Caco-2 (cell line): Measurements from ENCODE around the gene TXLNB. TPM values are rescaled to one million over a fixed set of nuclear protein-coding genes. Genes with fewer than 3 reads are reported as not detected.

Experiments used
- BruUV-seq: library from RNA; stranded (reverse); fragments of 400-500 nt; replicated peaks from 2 replicates; lab custom pipeline; 2021; lab: Mats Ljungman, UMichigan
- CTCF ChIA-PET: fragments of 300-600 bp; sonication (Branson Sonifier 250); formaldehyde crosslinking; loops from one replicate; lab custom pipeline; 2022; ENCODE audit warnings: antibody characterized with exemption; lab: Charles Lee
- POLR2A ChIA-PET: fragments of 300-600 bp; sonication (Branson Sonifier 250); formaldehyde crosslinking; loops from one replicate; lab custom pipeline; 2022; ENCODE audit warnings: antibody characterized with exemption; lab: Charles Lee
- DNase-seq, 2 experiments: peaks; one replicate each; pipeline versions ENCODE4 v3.0.0 to v3.0.0-alpha.2; 2020 to 2022
- H3K27me3 ChIP-seq: replicated peaks from 2 replicates; pipeline ENCODE4 v1.6.0; 2011; ENCODE audit warnings: low read length; ENCODE audit not compliant: control insufficient read depth, insufficient read depth
- H3K36me3 ChIP-seq: 2 replicates; pipeline ENCODE4 v1.5.1; 2011; ENCODE audit warnings: low read length; ENCODE audit not compliant: control insufficient read depth, insufficient read depth
- H3K4me1 ChIP-seq: fragments of 250-450 bp; sonication (Bioruptor Pico); 2 replicates; pipeline ENCODE4 v1.5.1; 2020; ENCODE audit warnings: mild to moderate bottlenecking
- H3K4me3 ChIP-seq: 2 replicates; pipeline ENCODE4 v1.5.1; 2011; ENCODE audit warnings: low read depth, mild to moderate bottlenecking, control low read depth, low read length
- H3K9me3 ChIP-seq: fragments of 250-450 bp; sonication (Bioruptor Pico); 2 replicates; pipeline ENCODE4 v1.5.1; 2020; ENCODE audit warnings: mild to moderate bottlenecking, moderate library complexity
- H3K27ac Mint-ChIP-seq: one replicate; pipeline ENCODE4 v1.8.0; 2022; ENCODE audit warnings: mixed read lengths; ENCODE audit not compliant: unreplicated experiment
- H3K27me3 Mint-ChIP-seq: one replicate; pipeline ENCODE4 v1.8.0; 2022; ENCODE audit warnings: mixed read lengths; ENCODE audit not compliant: insufficient read depth, unreplicated experiment
- H3K36me3 Mint-ChIP-seq: one replicate; pipeline ENCODE4 v1.8.0; 2022; ENCODE audit warnings: mild to moderate bottlenecking, mixed read lengths; ENCODE audit not compliant: insufficient read depth, unreplicated experiment
- H3K4me1 Mint-ChIP-seq: one replicate; pipeline ENCODE4 v1.8.0; 2022; ENCODE audit warnings: low read depth, mixed read lengths; ENCODE audit not compliant: unreplicated experiment
- H3K4me3 Mint-ChIP-seq: one replicate; pipeline ENCODE4 v1.8.0; 2022; ENCODE audit warnings: mild to moderate bottlenecking, moderate library complexity, mixed read lengths; ENCODE audit not compliant: unreplicated experiment
- H3K9me3 Mint-ChIP-seq: one replicate; pipeline ENCODE4 v1.8.0; 2022; ENCODE audit warnings: mixed read lengths; ENCODE audit not compliant: unreplicated experiment
- intact Hi-C: fragments of 100-400 bp; cut with micrococcal nuclease; formaldehyde crosslinking; loops from one replicate; pipeline ENCODE4 v1.10.0; 2022; ENCODE audit not compliant: unreplicated experiment
- total RNA-seq: library from RNA; stranded (reverse); gene quantifications from 2 replicates; pipeline ENCODE4 v1.2.3, GENCODE V29; 2022
- TF ChIP-seq, protein P1 (sequence below), 2 experiments: fragments of 200-600 bp in 1 of 2; IDR thresholded peaks; 1 replicate in 1 of 2; 2 replicates in 1 of 2; pipeline versions ENCODE4 v1.5.1 to v1.8.0; 2011 to 2022; ENCODE audit warnings: antibody characterized with exemption in 1 of 2, control low read depth in 1 of 2, inconsistent platforms in 1 of 2, low read depth in 1 of 2, low read length in 1 of 2, mild to moderate bottlenecking in 1 of 2, moderate library complexity in 1 of 2; ENCODE audit not compliant: insufficient read depth in 1 of 2, severe bottlenecking in 1 of 2, unreplicated experiment in 1 of 2

TXLNB gene
- total RNA-seq, 1 experiment from 2014 or later = not detected

DNA sequence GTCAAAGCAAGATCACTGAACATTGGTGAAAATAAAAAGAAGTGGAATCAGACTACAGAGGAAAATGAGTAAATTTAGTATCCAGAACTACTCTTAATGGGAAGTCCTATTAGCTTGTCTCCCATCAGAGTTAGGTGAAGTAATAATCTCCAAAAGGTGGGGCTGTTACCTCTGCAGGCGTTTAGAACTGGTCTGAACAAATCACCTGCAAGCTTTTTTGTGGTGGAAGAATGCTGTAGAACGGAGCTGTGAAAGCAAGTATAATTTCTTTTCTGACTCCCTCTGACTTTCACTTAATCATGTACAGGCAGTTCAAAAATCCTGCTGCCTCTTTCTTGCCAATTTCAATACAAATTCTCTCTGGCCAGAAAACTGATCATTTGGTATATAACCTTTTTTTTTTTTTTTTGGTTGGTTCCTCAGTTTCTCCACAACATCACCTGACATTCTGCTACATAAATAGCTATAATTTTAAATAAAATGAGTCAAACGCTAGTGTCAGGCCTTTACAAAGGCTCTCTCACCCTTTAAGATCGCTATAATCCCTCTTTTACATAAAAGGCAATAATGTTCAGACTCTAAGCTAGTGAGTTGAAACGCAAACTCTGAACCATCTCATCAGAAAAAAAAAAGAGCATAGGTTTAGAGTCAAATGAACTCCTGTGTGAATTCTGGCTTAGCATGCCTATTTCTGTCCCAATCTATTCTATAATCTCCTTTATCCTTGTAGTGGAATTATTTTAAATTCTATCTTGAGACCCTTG, 43.8 kb upstream of the TXLNB start:
- H3K9me3 Mint-ChIP-seq = no peaks in the 10 kb centered on the region
- ChIA-PET CTCF (interaction anchor here (0.6 kb wide), 1 partner anchor 1219 kb away, joined by 3 read pairs; no protein-coding TSS in a partner anchor), POLR2A (no interaction called here)
- H3K36me3 Mint-ChIP-seq = no peaks in the 10 kb centered on the region
- Histone ChIP-seq H3K4me1 (no peaks in the 10 kb centered on the region), H3K9me3 (no peaks in the 10 kb centered on the region), H3K27me3 (no peaks in the 10 kb centered on the region), H3K36me3 (no peaks in the 10 kb centered on the region), H3K4me3 (no peak overlapping the region)
- H3K4me3 Mint-ChIP-seq = no peak overlapping the region
- intact Hi-C loops = no loop called here
- H3K4me1 Mint-ChIP-seq = no peaks in the 10 kb centered on the region
- H3K27ac Mint-ChIP-seq = no peak overlapping the region
- DNase-seq = no peak
- no TSS peak for BruUV-seq
- TF ChIP-seq, protein P1, sequence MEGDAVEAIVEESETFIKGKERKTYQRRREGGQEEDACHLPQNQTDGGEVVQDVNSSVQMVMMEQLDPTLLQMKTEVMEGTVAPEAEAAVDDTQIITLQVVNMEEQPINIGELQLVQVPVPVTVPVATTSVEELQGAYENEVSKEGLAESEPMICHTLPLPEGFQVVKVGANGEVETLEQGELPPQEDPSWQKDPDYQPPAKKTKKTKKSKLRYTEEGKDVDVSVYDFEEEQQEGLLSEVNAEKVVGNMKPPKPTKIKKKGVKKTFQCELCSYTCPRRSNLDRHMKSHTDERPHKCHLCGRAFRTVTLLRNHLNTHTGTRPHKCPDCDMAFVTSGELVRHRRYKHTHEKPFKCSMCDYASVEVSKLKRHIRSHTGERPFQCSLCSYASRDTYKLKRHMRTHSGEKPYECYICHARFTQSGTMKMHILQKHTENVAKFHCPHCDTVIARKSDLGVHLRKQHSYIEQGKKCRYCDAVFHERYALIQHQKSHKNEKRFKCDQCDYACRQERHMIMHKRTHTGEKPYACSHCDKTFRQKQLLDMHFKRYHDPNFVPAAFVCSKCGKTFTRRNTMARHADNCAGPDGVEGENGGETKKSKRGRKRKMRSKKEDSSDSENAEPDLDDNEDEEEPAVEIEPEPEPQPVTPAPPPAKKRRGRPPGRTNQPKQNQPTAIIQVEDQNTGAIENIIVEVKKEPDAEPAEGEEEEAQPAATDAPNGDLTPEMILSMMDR (IDR thresholded peaks at IDR 0.05; ENCODE audit: insufficient read depth in 1 of 2, low read depth in 1 of 2, low read length in 1 of 2, severe bottlenecking in 1 of 2, unreplicated experiment in 1 of 2) = no peak
- peaks cover 5% of the 10 kb centered on the region for H3K27me3 Mint-ChIP-seq

GRCh38 chr6:139334806-139335446, 43.1 kb upstream of the TXLNB start:
- CTCF ChIA-PET = interaction anchor here (0.6 kb wide), 1 partner anchor 1219 kb away, joined by 3 read pairs; no protein-coding TSS in a partner anchor
- H3K4me3 ChIP-seq = no peak overlapping the region
- BruUV-seq = no TSS peak
- no peaks in the 10 kb centered on the region for H3K9me3 Mint-ChIP-seq
- no peaks in the 10 kb centered on the region for H3K27me3 ChIP-seq
- no peaks in the 10 kb centered on the region for H3K4me1 ChIP-seq
- H3K4me1 Mint-ChIP-seq = no peaks in the 10 kb centered on the region
- H3K36me3 ChIP-seq = no peaks in the 10 kb centered on the region
- H3K36me3 Mint-ChIP-seq = no peaks in the 10 kb centered on the region
- POLR2A ChIA-PET = no interaction called here
- TF ChIP-seq, protein P1 (IDR thresholded peaks at IDR 0.05; ENCODE audit: insufficient read depth in 1 of 2, low read depth in 1 of 2, low read length in 1 of 2, severe bottlenecking in 1 of 2, unreplicated experiment in 1 of 2) = no peak
- no peak for DNase-seq
- no peak overlapping the region for H3K27ac Mint-ChIP-seq
- H3K27me3 Mint-ChIP-seq = peaks cover 5% of the 10 kb centered on the region
- intact Hi-C loops = no loop called here
- H3K9me3 ChIP-seq = no peaks in the 10 kb centered on the region
- no peak overlapping the region for H3K4me3 Mint-ChIP-seq

- intact Hi-C loops = no loop called here
- no TSS peak for BruUV-seq
- Histone ChIP-seq H3K9me3 (no peaks in the 10 kb centered on the region), H3K27me3 (no peaks in the 10 kb centered on the region), H3K4me1 (no peaks in the 10 kb centered on the region), H3K36me3 (no peaks in the 10 kb centered on the region), H3K4me3 (no peak overlapping the region)
- DNase-seq = no peak
- H3K9me3 Mint-ChIP-seq = no peaks in the 10 kb centered on the region
- H3K36me3 Mint-ChIP-seq = no peaks in the 10 kb centered on the region
- CTCF ChIA-PET = interaction anchor here (0.6 kb wide), 1 partner anchor 110 kb away, joined by 3 read pairs; no protein-coding TSS in a partner anchor
- H3K27ac Mint-ChIP-seq = no peak overlapping the region
- H3K4me3 Mint-ChIP-seq = no peak overlapping the region
- peaks cover 5% of the 10 kb centered on the region for H3K27me3 Mint-ChIP-seq
- POLR2A ChIA-PET = no interaction called here
- TF ChIP-seq, protein P1 (IDR thresholded peaks at IDR 0.05; ENCODE audit: insufficient read depth in 1 of 2, low read depth in 1 of 2, low read length in 1 of 2, severe bottlenecking in 1 of 2, unreplicated experiment in 1 of 2) = no peak
- H3K4me1 Mint-ChIP-seq = no peaks in the 10 kb centered on the region
Measured at GRCh38 chr6:139330826-139331500, 39.2 kb upstream of the TXLNB start.
